Effector memory CD8-positive, alpha-beta T cell (primary cell): ENCODE data around the gene PPP1R12B.
"Not testable (repeated sequence)": the region's sequence is repeated elsewhere in the genome, so short reads cannot be mapped to it uniquely, and the experiment has no call there.

Experiments used
- ATAC-seq: fragments of 150-1000 bp; cut with Tn5 transposase; replicated peaks from 2 replicates; pipeline ENCODE4 v1.10.0; 2021; ENCODE audit warnings: mild to moderate bottlenecking, moderate library complexity
- DNase-seq, 3 experiments: peaks; one replicate each; pipeline ENCODE4 v3.0.0; 2021
- H3K27ac Mint-ChIP-seq, 2 donors: one replicate each; pipeline ENCODE4 v1.8.0; 2022; ENCODE audit warnings: mild to moderate bottlenecking in 2 of 2, mixed read lengths in 2 of 2, moderate library complexity in 2 of 2
- H3K27me3 Mint-ChIP-seq, 2 donors: one replicate each; pipeline ENCODE4 v1.8.0; 2022; ENCODE audit warnings: mixed read lengths in 2 of 2
- H3K36me3 Mint-ChIP-seq: one replicate; pipeline ENCODE4 v1.8.0; 2022; ENCODE audit warnings: mild to moderate bottlenecking, moderate library complexity, mixed read lengths; ENCODE audit not compliant: insufficient read depth
- H3K4me1 Mint-ChIP-seq, 2 donors: one replicate each; pipeline ENCODE4 v1.8.0; 2022; ENCODE audit warnings: low read depth in 2 of 2, mixed read lengths in 2 of 2
- H3K4me3 Mint-ChIP-seq, 2 donors: one replicate each; pipeline ENCODE4 v1.8.0; 2022; ENCODE audit warnings: mild to moderate bottlenecking in 2 of 2, mixed read lengths in 2 of 2, moderate library complexity in 2 of 2
- H3K9me3 Mint-ChIP-seq, 2 donors: one replicate each; pipeline ENCODE4 v1.8.0; 2022; ENCODE audit warnings: mixed read lengths in 2 of 2

The PPP1R12B gene

GRCh38 chr1:202591515-202591914 is 243.0 kb downstream of the PPP1R12B start:
- no peaks in the 10 kb centered on the region for H3K9me3 Mint-ChIP-seq

DNA sequence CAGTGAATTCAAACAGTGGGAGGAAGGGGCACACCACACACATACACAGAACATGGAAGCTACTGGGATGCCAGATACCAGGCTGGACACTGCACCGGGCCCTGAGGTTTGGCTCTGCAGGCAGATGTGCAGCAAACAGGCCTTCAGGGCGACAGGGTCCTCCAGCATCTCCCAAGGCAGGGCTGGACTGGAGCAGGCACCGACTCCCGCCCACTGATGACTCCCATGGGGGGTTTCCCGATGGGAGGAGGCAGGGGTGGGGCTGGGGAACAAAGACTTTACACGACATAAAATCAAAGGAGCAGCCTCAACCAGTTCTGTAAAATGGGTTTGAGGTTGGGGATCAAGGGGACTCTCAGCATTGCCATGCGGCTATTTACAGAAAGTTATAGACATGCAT is 243.6 kb downstream of the PPP1R12B start:
- ATAC-seq: no peak
- no peak for DNase-seq
- Mint-ChIP-seq H3K4me1 (peaks cover 0 to 3% of the 10 kb centered on the region in 2 donors), H3K27ac (no peak overlapping the region), H3K4me3 (no peak overlapping the region), H3K27me3 (no peaks in the 10 kb centered on the region), H3K36me3 (no peaks in the 10 kb centered on the region), H3K9me3 (no peaks in the 10 kb centered on the region)

More at GRCh38 chr1:202591515-202591914, 243.0 kb downstream of the PPP1R12B start:
- peaks cover 0 to 3% of the 10 kb centered on the region in 2 donors for H3K4me1 Mint-ChIP-seq
- no peaks in the 10 kb centered on the region for H3K36me3 Mint-ChIP-seq
- DNase-seq (no peak), ATAC-seq (no peak)
- H3K27me3 Mint-ChIP-seq: no peaks in the 10 kb centered on the region
- H3K4me3 Mint-ChIP-seq: no peak overlapping the region
- peak overlapping the region in 1 of 2 donors; percentile 44 for H3K27ac Mint-ChIP-seq

GRCh38 chr1:202593845-202594244 is 245.3 kb downstream of the PPP1R12B start:
- Mint-ChIP-seq H3K36me3 (no peaks in the 10 kb centered on the region), H3K9me3 (no peaks in the 10 kb centered on the region), H3K27ac (no peak overlapping the region), H3K27me3 (no peaks in the 10 kb centered on the region), H3K4me3 (no peak overlapping the region), H3K4me1 (no peaks in the 10 kb centered on the region)
- no peak for ATAC-seq
- DNase-seq: no peak

GRCh38 chr1:202596638-202597037 is 248.1 kb downstream of the PPP1R12B start:
- DNase-seq: no peak
- Mint-ChIP-seq H3K4me3 (no peak overlapping the region), H3K36me3 (no peaks in the 10 kb centered on the region), H3K27me3 (no peaks in the 10 kb centered on the region), H3K27ac (no peak overlapping the region), H3K4me1 (no peaks in the 10 kb centered on the region), H3K9me3 (no peaks in the 10 kb centered on the region)
- ATAC-seq: no peak

- Mint-ChIP-seq H3K27me3 (no peaks in the 10 kb centered on the region), H3K9me3 (no peaks in the 10 kb centered on the region), H3K4me3 (no peak overlapping the region), H3K27ac (no peak overlapping the region), H3K36me3 (no peaks in the 10 kb centered on the region), H3K4me1 (no peaks in the 10 kb centered on the region)
- no peak for DNase-seq
- ATAC-seq: no peak
Measured at GRCh38 chr1:202597090-202597761, 248.7 kb downstream of the PPP1R12B start.

GRCh38 chr1:202599669-202600431 is 251.4 kb downstream of the PPP1R12B start:
- ATAC-seq: peak; percentile 19
- Mint-ChIP-seq H3K4me3 (no peak overlapping the region), H3K36me3 (no peaks in the 10 kb centered on the region), H3K27me3 (no peaks in the 10 kb centered on the region), H3K4me1 (peaks cover 0 to 2% of the 10 kb centered on the region in 2 donors), H3K27ac (no peak overlapping the region), H3K9me3 (no peaks in the 10 kb centered on the region)
- DNase-seq: no peak

DNA sequence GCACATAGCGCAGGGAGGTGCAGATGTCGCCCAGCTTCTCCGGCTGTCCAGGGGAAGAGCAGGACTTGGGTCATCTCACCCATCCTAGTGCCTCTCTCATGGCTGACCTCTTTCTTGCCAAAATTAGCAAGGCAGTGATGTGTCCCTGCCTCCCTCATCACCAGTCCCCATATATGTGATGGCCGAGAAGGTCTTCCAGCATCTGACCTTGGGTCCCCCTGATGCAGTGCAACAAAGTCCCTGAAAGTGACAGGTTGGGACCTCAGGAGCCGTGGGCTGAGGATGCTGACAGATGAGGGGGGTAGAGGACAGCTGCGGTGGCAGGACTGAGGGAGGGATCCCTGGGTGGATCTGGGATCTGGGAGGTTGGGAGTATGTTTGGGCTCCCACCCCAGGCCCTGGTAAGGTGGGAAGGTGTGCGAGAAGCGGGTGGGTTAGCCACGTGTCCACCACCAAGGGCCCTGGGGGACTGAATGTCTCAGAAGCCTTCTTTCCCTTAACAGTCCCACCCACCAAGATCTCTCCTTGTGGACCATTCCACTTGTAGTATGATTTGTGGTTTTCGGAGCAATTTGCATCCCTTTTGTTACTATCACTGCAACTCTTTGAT is 252.0 kb downstream of the PPP1R12B start:
- ATAC-seq (no peak), DNase-seq (no peak)
- peaks cover 0 to 2% of the 10 kb centered on the region in 2 donors for H3K4me1 Mint-ChIP-seq
- H3K36me3 Mint-ChIP-seq: no peaks in the 10 kb centered on the region
- no peaks in the 10 kb centered on the region for H3K27me3 Mint-ChIP-seq
- H3K27ac Mint-ChIP-seq: no peak overlapping the region
- no peak overlapping the region for H3K4me3 Mint-ChIP-seq
- H3K9me3 Mint-ChIP-seq: no peaks in the 10 kb centered on the region

GRCh38 chr1:202603435-202603834 is 254.9 kb downstream of the PPP1R12B start:
- H3K4me1 Mint-ChIP-seq: peaks cover 0 to 2% of the 10 kb centered on the region in 2 donors
- H3K27ac Mint-ChIP-seq: no peak overlapping the region
- no peaks in the 10 kb centered on the region for H3K27me3 Mint-ChIP-seq
- H3K36me3 Mint-ChIP-seq: no peaks in the 10 kb centered on the region
- ATAC-seq (no peak), DNase-seq (no peak)
- H3K9me3 Mint-ChIP-seq: no peaks in the 10 kb centered on the region
- H3K4me3 Mint-ChIP-seq: no peak overlapping the region

GRCh38 chr1:202605515-202605914 is 257.0 kb downstream of the PPP1R12B start:
- no peak overlapping the region for H3K27ac Mint-ChIP-seq
- H3K9me3 Mint-ChIP-seq: no peaks in the 10 kb centered on the region
- ATAC-seq (no peak), DNase-seq (no peak)
- H3K4me1 Mint-ChIP-seq: peaks cover 0 to 2% of the 10 kb centered on the region in 2 donors
- H3K36me3 Mint-ChIP-seq: no peaks in the 10 kb centered on the region
- H3K27me3 Mint-ChIP-seq: no peaks in the 10 kb centered on the region
- H3K4me3 Mint-ChIP-seq: no peak overlapping the region

- not testable (repeated sequence) for ATAC-seq, H3K9me3 Mint-ChIP-seq, DNase-seq, H3K4me3 Mint-ChIP-seq, H3K36me3 Mint-ChIP-seq, H3K27ac Mint-ChIP-seq
- peaks cover 6 to 17% of the 10 kb centered on the region in 2 donors for H3K27me3 Mint-ChIP-seq
- H3K4me1 Mint-ChIP-seq: peaks cover 13 to 17% of the 10 kb centered on the region in 2 donors
Measured at GRCh38 chr1:202612036-202612435, 263.5 kb downstream of the PPP1R12B start.

DNA sequence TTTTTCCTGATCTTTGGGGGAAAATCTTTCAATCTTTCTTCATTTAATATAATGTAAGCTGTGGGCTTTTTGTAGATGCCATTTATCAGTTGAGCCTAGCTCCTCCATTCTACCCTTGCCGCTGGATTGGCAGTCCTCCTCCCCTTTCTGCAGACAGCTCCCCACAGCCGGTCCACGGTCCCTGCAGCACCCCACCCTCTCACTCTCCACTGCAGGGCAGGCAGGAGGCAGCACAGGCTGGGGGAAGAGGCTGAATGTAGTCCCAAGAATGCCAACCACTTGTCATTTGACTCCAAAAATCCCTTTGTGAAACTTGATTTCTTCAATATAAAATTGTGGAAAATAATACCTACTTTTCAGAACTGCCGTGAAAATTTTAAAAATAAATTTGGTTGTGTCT is 265.1 kb downstream of the PPP1R12B start:
- Mint-ChIP-seq H3K27ac (no peak overlapping the region), H3K4me1 (peaks cover 14 to 17% of the 10 kb centered on the region in 2 donors), H3K9me3 (no peaks in the 10 kb centered on the region), H3K27me3 (peaks cover 14 to 28% of the 10 kb centered on the region in 2 donors), H3K36me3 (peaks cover 2% of the 10 kb centered on the region), H3K4me3 (no peak overlapping the region)
- no peak for DNase-seq
- ATAC-seq: no peak

GRCh38 chr1:202614363-202615207 is 266.1 kb downstream of the PPP1R12B start:
- H3K27ac Mint-ChIP-seq, H3K9me3 Mint-ChIP-seq, DNase-seq, H3K36me3 Mint-ChIP-seq, ATAC-seq, H3K4me3 Mint-ChIP-seq: not testable (repeated sequence)
- Mint-ChIP-seq H3K27me3 (peaks cover 24 to 39% of the 10 kb centered on the region in 2 donors), H3K4me1 (peaks cover 17 to 21% of the 10 kb centered on the region in 2 donors)

DNA sequence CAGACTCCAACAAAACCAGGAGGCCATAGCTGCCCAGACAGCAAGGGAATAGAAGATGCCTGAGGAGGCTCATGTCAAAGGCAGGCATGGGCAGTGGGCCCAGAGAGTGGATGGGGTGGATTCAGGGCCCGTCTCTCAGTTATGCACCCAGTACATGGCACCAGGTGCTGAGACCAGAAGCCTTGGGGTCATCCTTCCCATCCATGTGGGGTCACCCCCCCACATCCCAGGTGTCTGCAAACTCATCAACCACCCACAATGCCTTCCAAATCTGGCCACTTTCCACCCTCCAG is 266.7 kb downstream of the PPP1R12B start:
- H3K27ac Mint-ChIP-seq, H3K9me3 Mint-ChIP-seq, DNase-seq, H3K4me3 Mint-ChIP-seq, H3K36me3 Mint-ChIP-seq, ATAC-seq: not testable (repeated sequence)
- peaks cover 17 to 21% of the 10 kb centered on the region in 2 donors for H3K4me1 Mint-ChIP-seq
- peaks cover 27 to 39% of the 10 kb centered on the region in 2 donors for H3K27me3 Mint-ChIP-seq
